EL (cell line): ENCODE results near the gene VPS52.
"Not testable (repeated sequence)": the region's sequence is repeated elsewhere in the genome, so short reads cannot be mapped to it uniquely, and the experiment has no call there.

Experiments
- DNase-seq: peaks from one replicate; pipeline ENCODE4 v3.0.0-alpha.2; 2016

The VPS52 gene

DNA sequence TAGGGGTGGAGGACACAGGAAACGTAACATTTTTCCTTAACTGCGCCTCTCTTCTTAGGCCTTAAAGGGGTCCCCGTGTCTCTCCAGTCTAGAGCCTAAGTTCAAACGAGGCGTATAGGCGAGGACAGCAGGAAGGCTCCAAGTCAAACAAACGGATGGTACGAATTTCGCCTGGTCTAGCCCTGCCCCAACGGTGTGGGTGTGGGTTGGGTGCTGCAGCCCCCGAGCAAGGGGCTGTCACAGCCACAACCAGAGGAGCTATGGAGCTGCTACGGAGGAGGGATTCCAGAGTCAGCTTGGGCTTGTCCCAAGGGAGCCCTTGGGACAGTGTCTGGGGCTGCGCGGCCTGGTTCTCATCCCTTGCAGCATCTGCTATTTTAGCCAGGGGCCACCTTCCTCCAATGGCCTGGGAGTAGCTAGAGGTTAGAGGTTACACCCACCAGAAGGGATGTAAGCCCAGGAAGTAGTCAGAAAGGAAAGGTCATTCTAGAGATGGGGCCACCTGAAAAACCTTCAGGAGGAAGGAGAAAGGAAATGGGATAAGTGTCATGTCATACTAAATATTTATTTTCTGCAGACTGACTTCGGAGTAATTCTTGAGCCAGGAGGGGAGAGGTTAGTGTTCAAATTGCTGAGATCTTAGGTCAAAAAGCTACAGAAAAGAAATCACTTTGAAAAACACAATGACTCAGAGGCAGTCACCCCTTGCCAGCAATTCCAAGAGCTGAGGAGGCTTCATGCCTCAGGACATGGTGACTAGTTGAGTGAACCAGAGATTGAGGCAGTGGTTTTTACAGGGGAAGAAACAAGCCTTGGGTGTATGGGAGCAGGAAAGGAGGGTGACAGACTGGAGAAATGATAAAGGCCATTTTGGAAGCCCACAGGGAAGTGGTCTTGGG is 21.7 kb downstream of the VPS52 start:
- DNase-seq, result peak; percentile 95

DNA sequence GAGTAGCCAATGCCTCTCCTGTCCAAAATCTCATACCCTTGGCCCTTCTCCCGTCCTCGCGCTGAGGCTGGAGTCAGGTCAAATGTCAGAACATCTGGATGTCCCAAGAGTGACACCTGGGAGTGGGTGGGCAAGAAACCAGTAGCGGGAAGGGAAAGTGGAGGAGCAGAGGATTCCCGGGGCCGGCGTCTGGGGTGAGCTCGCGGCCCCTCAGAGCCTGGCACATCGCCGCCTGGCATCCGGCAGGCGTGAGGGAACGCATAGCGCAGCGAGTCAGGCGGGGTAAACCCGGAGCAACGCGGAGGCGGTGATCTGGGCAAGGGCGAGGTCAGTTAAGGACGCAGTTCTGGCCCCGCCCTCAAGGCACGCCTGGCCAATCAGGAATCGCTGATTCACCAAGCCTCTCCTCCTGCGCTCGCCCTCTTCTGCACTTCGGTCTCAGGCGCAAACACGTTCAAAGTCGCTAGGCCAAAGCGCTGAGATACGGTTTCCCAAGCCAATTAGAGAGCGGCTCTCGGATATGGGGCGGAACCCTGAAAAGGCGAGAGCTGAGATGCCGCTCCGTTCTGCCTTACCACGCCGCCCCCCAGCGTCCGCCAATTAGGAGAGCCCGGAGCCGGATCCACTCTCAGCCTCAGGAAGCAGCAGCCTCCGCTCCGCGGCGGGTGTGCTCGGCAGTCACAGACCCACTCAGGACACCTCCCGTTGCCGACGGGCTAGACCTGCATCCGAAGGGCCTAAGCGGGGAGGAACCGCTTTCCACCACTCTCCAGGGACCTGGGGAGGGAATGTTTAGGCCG is 22.5 kb downstream of the VPS52 start:
- DNase-seq, result peak; percentile 100

DNA sequence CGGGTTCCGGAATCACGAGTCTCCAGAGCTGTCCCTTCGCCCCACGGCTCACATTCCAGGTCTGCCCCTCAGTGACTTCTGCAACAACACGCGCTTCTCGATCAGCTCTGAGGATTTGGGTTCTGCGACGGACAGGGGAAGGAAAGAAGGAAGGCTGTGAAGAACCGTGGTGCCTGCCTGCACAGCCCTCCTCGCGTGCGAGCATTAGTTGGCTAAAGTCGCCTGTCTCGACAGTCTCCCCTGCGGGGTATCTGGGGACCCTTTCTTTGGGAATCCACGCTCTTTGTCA is 23.1 kb downstream of the VPS52 start:
- peak; percentile 69 for DNase-seq

DNA sequence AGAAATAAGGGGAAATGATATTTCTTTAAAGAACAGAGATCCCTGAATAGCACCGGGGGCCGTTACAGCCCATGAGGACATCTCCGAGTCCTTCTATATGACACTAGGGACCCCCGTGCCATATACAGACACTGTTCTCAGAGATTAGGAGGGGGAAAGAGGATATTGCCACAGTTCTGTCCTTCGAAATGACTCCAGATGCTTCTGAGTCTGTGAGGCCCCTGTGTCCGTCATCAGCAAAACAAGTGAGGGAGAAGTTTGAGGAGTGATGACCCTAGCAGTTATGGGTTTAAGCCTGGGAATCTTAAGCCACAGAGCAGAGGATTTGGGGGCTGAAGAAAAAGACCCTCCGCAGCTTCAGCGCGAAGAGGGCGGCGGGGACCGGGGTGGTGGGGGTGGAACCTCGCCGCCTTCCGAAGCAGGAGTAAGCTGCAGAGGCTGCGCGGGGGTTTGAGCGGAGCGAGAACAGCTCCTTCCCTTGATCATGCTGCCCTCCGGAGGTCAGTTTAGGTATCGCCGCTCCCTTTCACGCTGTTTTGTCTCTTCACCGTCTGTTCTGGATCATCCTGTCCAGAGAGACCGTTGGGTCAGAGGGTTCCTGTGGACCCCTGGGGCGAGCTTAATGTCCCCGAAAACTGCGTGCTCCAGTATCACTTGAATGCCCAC is 23.6 kb downstream of the VPS52 start:
- peak; percentile 89 for DNase-seq

DNA sequence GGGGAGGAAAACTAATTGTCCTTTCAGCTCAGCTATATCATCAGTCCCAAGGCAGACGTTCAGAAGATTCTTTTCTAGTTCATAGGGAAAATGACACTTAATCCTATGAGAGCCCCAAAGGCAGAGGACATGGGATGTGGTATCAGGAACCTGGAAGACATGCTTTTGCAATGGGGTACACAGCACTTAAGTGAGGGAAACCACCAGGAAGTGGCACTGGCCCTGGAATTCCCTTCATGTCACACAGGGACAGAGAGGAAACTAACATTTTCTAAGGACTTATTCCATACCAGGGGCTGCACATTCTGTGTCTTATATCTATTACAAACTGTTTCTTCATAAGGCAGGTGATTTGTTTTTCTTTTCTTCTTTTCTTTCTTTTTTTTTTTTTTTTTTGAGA is 28.2 kb downstream of the VPS52 start:
- DNase-seq, result no peak

DNA sequence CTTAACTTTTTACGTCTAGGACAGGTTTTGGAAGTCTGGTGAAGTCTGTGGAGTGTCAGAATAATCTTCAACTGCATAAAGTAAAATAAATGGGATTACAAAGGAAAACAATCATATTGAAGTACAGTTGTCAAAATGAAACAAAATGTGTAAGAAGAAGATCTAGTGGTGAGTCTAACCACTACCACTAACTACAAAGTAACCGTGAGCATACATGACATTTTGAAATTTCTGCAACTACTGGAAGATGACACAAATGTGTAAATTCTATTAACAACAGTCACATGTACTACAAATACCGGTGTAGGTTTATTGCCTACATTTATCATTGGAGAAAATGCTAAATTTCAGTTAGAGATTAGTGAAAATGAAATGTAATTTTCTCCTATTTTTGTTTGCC is 29.7 kb downstream of the VPS52 start:
- no peak for DNase-seq

DNA sequence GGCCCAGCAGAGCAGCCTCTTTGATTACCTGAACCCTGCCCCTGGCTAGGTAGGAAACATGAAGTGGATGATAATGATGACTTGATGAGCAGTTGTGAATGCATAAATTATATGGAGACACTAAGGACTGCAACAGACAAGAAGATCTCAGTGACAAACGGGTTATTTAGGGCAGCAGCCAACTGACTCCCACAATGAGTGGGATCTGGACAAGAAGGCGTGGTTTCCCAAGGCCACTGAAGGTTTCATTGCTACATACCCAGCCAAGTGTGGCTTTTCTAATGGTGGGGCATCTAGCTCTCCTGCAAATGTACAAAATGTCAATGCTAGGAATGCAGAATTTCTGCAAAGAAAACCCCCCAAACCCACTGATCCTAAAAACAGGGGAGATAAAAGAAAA is 33.9 kb downstream of the VPS52 start:
- no peak for DNase-seq

DNA sequence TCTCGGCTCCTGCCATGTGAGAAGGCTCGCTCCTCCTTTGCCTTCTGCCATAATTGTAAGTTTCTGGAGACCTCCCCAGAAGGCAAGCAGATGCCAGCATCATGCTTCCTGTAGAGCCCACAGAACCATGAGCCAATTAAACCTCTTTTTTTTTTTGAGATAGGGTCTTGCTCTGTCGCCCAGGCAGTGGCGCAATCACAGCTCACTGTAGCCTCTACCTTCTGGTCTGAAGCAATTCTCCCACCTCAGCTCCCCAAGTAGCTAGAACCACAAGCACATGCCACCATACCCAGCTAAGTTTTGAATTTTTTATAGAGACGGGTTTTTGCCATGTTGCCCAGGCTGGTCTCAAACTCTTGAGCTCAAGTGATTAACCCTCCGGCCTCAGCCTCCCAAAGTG is 34.8 kb downstream of the VPS52 start:
- no peak for DNase-seq

DNA sequence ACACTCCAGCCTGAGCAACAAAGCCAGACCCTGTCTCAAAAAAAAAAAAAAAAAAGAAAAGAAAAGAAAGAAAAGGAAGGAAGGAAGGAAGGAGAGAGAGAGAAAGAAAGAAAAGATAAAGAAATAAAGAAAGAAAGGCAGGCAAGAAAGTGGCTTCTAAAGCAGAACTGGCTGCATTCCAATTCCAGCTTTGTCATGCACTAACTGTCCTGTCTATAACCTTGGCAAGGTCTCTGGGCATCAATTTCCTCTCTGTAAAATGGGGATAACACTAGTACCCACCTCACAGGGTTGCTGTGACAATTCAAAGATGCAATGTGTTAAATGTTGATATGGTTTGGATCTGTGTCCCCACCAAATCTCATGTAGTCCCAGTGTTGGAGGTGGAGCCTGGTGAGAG is 35.3 kb downstream of the VPS52 start:
- DNase-seq, result no peak

DNA sequence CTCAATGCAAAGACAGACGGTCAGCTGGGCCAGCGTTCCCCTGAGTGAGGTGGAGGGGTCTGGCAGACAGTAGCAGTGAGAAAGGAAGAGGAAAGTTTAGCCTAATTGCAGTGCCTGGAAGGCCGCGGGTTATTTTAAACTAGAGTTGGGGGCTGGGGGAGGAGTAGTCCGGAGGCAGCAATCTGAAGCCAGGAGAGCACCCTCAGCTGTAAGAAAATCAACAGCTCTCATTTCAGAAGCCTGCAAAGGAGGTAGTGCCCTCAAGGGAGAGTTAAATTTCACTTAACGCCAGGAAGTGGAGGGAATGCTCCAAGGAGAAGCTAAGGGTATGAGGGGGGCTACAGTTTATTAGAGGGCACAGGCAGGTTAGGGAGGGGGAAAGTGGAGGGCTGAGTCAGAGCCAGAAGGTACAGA is 36.4 kb downstream of the VPS52 start:
- DNase-seq, result no peak

DNA sequence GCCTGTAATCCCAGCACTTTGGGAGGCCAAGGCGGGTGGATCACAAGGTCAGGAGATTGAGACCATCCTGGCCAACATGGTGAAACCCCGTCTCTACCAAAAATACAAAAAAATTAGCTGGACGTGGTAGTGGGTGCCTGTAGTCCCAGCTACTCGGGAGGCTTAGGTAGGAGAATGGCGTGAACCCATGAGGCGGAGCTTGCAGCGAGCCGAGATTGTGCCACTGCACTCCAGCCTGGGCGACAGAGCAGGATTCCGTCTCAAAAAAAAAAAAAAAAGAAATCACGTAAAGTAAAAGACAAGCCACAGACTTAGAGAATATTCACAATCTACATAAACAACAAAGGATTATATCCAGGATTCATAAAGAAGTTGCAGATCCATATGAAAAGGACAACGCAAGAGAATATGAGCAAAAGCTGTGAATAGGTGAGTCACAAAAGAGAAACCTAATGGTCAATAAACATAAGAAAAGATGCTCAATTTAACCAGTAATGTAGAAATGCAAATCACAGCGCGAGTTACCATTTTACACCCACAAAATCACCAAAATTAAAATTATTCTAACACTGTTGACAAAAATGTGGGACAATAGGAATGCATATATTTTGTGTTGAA is 45.1 kb downstream of the VPS52 start:
- DNase-seq, result not testable (repeated sequence)

DNA sequence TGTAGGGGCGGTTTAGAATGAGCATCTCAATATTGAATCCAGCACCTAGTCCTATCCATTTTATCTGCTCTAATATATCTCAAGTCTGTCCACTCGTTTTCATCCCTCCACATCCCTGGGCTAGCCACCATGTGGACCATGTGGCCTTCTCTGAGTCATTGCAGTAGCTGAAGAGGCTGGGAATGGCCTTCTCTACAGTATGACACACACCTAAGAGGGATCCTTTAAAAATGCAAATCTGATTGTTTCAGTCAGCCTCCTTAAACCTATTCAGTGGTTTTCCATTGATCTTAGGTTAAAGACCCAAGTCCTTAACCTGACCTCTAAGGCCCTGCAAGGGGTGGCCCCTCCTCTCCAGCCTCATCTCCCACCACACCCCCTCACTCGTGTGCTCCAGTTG is 54.0 kb downstream of the VPS52 start:
- DNase-seq, result no peak

DNA sequence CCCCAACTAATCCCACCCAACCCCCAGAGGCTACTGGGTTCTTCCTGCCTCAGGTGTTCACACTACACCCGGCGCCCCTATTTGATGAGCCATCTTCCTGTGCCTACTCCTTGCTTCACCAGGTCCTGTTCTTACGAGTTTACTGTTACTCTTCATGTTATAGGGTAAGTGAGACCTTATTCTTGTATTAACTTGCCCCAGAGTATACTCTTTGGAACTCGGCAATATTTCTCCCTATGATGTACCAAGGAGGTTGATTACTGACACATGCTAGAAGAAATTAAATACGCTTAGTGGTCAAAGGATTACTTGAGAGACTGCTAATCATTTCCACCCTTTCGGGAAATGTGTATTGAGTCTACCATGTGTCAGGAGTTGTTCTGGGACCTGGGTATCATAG is 54.4 kb downstream of the VPS52 start:
- DNase-seq, result no peak

DNA sequence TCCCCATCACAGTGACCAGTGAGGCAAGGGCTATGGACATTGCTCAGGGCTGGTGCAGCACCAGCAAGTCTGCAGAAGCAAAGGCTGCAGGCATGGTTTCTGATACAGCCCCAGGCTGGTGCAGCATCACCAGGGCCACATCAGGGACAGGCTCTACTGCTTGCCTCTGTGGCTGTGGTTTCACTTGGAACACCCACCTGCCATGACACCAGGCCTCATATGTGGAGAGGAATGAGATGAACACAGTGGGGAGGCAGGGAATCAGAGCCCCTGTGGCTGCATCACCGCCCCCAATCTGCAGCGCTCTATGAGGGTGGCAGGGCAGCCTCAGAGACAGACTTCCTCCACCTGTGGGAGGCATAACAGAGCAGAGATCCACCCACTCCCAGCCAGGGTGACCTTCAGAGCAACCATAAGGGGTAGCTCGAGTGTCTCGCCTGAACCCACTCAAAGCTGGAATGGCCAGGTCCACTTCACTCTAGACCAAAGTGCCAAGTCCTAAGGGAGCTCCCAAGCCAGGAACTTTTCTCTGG is 55.5 kb downstream of the VPS52 start:
- no peak for DNase-seq

DNA sequence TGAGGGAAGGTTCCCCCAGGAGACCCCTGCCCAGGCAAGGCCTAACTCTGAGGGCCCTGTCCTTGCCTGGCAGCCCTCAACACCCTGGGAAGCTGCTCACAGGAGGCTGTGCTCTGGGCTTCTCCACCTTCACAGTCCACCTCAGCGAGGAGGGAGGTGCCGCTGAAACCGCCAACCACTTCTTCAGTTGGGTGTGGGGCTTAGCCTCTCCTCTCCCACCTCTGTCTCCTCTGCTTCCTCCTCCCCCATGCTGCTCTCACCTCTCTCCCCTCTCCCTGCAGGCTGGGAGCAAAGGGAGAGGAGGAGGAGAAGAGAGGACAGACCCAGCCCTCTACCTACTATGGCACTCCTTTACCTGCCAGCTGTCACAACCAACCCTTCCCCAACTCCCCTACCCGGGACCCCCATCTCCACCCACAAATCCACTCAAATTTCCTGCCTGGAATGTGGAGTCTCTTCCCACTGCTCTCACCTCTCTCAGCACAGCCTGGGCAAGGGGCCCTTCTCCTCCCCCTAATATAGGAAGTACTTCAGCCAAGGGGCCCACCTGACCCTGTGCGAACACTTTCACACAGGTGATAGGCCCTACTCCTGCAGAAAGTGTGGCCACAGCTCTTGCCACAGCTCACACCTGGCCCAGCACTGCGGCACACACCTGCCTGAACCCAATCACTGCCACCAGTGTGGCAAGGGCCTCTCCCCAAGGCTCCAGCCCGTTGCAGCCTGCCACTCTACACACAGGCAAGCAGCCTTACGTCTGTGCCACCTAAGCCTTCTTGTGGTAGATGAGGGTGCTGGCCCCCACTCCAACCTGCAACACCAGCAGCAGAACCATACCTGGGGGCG is 56.2 kb downstream of the VPS52 start:
- no peak for DNase-seq

DNA sequence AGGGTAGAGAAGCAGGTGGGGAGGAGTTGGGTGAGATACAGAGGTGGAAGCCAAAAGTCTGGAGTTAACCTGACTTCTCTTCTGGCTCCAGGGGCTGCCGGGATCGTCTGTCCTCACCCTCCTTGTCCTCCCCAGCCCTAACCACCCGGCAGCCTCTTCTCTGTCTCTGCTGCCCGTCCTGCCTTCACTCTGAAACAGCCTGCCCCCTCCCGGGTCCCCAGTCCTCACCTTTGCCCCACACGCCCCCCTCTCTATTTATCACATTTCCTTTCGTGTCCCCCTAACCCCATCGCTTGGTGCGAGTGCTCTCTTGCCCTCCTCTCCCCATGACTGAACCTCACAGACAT is 57.7 kb downstream of the VPS52 start:
- no peak for DNase-seq

DNA sequence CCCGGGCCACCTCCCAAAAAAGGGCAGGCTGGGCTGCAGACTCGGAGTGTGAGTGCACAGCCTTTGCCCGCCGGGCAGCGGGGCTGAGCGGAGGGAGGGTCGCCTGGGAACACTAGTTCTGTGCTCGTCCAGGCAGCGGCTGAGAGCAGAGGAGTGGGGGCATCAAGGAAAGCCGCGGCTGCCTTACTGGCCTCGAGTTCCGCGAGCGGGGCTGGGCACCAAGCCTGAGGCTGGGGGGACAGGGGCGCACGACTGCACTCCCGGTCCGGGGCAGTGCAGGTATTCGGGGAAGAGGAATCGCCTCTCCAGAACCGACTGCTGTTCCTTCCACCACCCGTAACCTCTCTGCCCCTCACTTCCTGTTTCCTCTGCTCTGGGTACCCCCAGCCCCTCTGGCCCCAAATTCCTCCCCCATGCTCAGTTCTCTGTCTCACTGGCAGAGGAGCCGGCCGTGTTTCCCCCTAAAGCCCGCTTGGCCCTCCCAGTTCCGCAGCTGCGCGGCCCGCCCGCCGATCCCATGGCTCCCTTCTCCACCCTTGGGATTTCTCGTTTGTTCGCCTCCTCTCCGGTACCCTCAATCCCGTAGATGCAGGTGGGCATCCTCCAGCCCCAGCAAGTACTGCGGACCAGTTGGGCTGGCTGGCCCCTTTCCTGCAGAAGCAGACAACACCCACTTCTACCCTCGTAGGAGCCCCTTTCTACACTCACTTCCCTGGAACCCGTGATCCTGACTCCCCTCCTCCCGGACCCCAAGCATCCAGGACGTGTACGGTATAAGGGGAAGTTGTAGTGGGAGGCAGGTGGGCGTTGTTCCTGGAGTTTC is 58.3 kb downstream of the VPS52 start:
- DNase-seq, result peak; percentile 34

DNA sequence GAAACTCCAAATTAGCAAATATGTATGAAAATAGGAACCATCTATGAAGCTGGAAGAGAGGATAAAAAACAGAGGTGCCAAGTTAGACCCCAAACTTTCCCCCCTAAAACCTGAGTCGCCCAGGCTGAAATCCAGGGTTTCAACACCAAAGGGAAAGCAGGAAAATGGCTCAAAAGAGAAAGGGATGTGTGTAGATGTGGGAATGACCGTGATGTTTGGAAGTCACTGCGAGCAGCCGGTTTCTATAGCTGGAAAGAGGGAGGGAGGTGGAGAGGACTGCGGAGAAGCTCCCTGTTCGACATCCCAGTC is 58.9 kb downstream of the VPS52 start:
- peak; percentile 32 for DNase-seq

DNA sequence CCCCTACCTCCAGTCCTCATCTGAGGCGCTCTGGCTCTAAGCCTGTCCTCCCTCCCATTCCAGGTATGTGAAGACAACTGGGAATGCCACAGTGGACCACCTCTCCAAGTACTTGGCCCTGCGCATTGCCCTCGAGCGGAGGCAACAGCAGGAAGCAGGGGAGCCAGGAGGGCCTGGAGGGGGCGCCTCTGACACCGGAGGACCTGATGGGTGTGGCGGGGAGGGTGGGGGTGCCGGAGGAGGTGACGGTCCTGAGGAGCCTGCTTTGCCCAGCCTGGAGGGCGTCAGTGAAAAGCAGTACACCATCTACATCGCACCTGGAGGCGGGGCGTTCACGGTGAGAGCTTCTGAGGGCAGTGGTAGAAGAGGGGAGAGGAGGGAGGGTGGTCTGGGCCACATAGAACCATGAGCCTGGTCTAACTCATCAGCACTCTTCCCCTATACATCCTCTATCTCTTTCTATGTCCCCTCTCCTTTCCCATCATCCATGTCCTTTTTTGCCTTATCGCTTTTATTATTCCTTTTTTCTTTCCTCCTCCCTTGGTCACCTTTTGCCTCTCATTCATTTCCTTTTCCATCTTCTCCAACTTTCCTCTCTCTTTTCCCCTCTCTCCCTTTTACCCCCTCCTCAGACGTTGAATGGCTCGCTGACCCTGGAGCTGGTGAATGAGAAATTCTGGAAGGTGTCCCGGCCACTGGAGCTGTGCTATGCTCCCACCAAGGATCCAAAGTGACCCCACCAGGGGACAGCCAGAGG is 59.8 kb downstream of the VPS52 start:
- DNase-seq, result no peak

DNA sequence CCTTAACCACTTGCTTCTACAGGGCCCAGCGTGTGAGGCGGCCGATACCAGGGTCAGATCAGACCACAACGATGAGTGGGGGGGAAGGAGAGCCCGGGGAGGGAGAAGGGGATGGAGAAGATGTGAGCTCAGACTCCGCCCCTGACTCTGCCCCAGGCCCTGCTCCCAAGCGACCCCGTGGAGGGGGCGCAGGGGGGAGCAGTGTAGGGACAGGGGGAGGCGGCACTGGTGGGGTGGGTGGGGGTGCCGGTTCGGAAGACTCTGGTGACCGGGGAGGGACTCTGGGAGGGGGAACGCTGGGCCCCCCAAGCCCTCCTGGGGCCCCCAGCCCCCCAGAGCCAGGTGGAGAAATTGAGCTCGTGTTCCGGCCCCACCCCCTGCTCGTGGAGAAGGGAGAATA is 60.5 kb downstream of the VPS52 start:
- DNase-seq, result no peak

DNA sequence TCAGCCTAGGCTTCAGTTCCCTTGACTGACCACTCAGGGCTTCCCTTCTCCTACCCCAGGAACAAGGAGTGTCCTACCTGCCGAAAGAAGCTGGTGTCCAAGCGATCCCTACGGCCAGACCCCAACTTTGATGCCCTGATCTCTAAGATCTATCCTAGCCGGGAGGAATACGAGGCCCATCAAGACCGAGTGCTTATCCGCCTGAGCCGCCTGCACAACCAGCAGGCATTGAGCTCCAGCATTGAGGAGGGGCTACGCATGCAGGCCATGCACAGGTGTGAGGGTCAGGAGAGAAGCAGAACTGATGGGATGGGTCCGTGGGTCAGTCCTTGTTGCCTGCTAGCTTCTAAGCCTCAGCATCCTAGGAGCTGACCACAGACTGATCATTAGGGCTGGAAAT is 61.8 kb downstream of the VPS52 start:
- no peak for DNase-seq
